ENCODE measurements around the gene IGFN1. TPM values are rescaled to one million over a fixed set of nuclear protein-coding genes. Genes with fewer than 3 reads are reported as not detected.

IGFN1 gene
- total RNA-seq, 1 donor = under 0.01 TPM

GRCh38 chr1:201142849-201143725, 47.5 kb upstream of the IGFN1 start:
- no peaks in the 10 kb centered on the region for H3K79me2 ChIP-seq (ENCODE audit: insufficient read depth, low read length)
- peaks cover 7% of the 10 kb centered on the region for H3K4me1 ChIP-seq (ENCODE audit: insufficient read depth, low read length)
- peaks cover 47% of the 10 kb centered on the region for H3K36me3 ChIP-seq (ENCODE audit: insufficient read depth, low read length)
- H3K27me3 ChIP-seq (ENCODE audit: insufficient read depth, low read length) = no peaks in the 10 kb centered on the region
- H2AFZ ChIP-seq (ENCODE audit: low read length) = no peak overlapping the region
- DNase-seq (ENCODE audit: insufficient read length, low spot score, missing footprints) = no peak
- no peak overlapping the region for H3K27ac ChIP-seq (ENCODE audit: low read depth, low read length)
- H3K4me2 ChIP-seq (ENCODE audit: insufficient read depth, low read length) = no peak overlapping the region
- no peak overlapping the region for H3K4me3 ChIP-seq (ENCODE audit: insufficient read depth, low read length)
- H3K9me3 ChIP-seq (ENCODE audit: low read depth, low read length) = no peaks in the 10 kb centered on the region
- peaks cover 37% of the 10 kb centered on the region for H4K20me1 ChIP-seq (ENCODE audit: insufficient read depth, low read length)
- TF ChIP-seq CTCF (IDR thresholded peaks at IDR 0.05; ENCODE audit: extremely low read depth, low read depth, low read length) = no peak

DNA sequence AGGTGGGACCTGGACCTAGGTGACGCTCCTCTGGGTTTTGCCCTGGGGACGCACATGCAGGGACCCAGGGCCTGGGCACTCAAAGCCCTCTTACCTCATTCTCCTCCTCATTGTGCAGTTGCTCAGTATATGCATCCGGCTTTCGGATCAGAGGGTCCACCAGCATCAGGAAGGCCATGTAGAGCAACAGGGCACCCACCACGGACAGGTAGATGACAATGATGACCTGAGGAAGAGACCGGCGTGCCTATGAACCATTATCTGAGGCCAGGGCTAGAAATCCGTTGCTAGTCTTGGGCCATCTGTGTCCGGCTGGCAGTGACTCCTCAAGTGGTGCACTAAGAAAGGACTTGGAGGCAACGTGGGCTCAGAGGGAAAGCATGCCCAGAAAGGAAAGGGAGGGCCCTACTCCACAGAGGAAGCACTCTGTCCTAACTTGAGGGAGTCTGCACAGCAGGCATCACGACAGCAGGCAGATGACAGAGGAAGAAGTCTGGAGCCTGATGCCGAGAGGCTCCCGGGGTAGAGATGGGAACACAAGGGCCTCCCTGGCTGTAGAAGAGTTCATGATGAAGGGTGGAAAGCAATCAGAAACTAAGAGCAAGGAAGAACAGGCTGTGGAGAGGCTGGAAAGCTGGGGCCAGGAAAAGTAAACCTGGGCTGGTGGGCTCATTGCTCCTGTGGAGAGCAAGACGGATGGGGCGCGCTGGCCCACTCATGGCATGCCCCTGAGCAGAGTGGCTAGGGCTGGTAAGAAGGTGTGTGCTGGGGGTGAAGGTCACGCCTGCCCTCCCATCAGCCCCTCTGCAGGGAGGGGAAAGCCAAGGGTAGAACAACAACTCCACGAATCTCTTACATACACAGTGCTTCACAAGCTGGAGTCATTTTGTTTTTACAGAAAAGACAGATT, 46.6 kb upstream of the IGFN1 start:
- no peak for TF ChIP-seq CTCF (IDR thresholded peaks at IDR 0.05; ENCODE audit: extremely low read depth, low read depth, low read length)
- no peaks in the 10 kb centered on the region for H3K9me3 ChIP-seq (ENCODE audit: low read depth, low read length)
- no peak overlapping the region for H3K4me2 ChIP-seq (ENCODE audit: insufficient read depth, low read length)
- H3K4me1 ChIP-seq (ENCODE audit: insufficient read depth, low read length) = no peaks in the 10 kb centered on the region
- no peaks in the 10 kb centered on the region for H3K79me2 ChIP-seq (ENCODE audit: insufficient read depth, low read length)
- H3K4me3 ChIP-seq (ENCODE audit: insufficient read depth, low read length) = no peak overlapping the region
- no peak overlapping the region for H2AFZ ChIP-seq (ENCODE audit: low read length)
- peaks cover 51% of the 10 kb centered on the region for H3K36me3 ChIP-seq (ENCODE audit: insufficient read depth, low read length)
- no peak overlapping the region for H3K27ac ChIP-seq (ENCODE audit: low read depth, low read length)
- H3K27me3 ChIP-seq (ENCODE audit: insufficient read depth, low read length) = no peaks in the 10 kb centered on the region
- no peak for DNase-seq (ENCODE audit: insufficient read length, low spot score, missing footprints)
- H4K20me1 ChIP-seq (ENCODE audit: insufficient read depth, low read length) = peaks cover 34% of the 10 kb centered on the region

DNA sequence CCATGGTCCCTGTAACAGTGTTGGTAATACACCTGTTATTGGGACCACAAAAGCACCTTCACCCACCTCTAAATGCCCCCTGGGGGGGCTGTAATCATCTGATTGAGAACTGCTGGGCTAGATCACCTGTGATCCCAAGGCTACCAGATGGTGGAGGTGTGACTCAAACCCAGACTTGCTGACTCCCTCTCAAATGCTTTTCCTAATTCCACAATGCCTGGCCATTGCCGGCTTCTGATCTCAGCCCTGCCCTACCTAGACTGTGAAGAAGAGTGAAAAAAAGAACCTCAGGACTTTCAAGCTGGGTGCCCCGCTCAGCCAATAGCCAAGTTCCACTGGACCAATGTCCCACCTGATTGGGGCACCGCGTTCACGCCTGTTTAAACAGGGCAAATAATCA, 45.9 kb upstream of the IGFN1 start:
- TF ChIP-seq CTCF (IDR thresholded peaks at IDR 0.05; ENCODE audit: extremely low read depth, low read depth, low read length) = no peak
- H3K4me2 ChIP-seq (ENCODE audit: insufficient read depth, low read length) = no peak overlapping the region
- H3K27me3 ChIP-seq (ENCODE audit: insufficient read depth, low read length) = no peaks in the 10 kb centered on the region
- peaks cover 32% of the 10 kb centered on the region for H4K20me1 ChIP-seq (ENCODE audit: insufficient read depth, low read length)
- H2AFZ ChIP-seq (ENCODE audit: low read length) = no peak overlapping the region
- no peak for DNase-seq (ENCODE audit: insufficient read length, low spot score, missing footprints)
- peaks cover 55% of the 10 kb centered on the region for H3K36me3 ChIP-seq (ENCODE audit: insufficient read depth, low read length)
- H3K4me1 ChIP-seq (ENCODE audit: insufficient read depth, low read length) = no peaks in the 10 kb centered on the region
- no peak overlapping the region for H3K4me3 ChIP-seq (ENCODE audit: insufficient read depth, low read length)
- H3K9me3 ChIP-seq (ENCODE audit: low read depth, low read length) = no peaks in the 10 kb centered on the region
- no peaks in the 10 kb centered on the region for H3K79me2 ChIP-seq (ENCODE audit: insufficient read depth, low read length)
- H3K27ac ChIP-seq (ENCODE audit: low read depth, low read length) = no peak overlapping the region

DNA sequence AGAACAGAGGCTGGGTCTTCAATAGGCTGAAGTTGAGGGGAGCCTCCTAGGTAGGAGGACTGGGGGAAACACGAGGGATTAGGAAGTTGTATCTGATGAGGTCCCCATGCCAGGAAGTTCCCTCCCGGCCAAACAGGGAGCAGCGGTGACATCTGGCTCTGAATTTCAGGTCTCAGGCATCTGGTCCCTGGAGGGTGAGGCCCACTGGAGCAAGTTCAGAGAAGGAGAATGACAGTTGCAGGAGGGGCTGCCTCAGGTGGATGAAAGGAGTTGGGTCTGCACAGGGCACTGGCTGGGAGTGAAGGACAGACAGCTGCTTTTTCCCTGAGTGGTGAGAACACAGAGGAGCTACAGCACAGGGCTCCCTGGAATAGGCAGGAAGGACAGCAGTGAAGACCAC, 45.5 kb upstream of the IGFN1 start:
- no peak for TF ChIP-seq CTCF (IDR thresholded peaks at IDR 0.05; ENCODE audit: extremely low read depth, low read depth, low read length)
- no peaks in the 10 kb centered on the region for H3K9me3 ChIP-seq (ENCODE audit: low read depth, low read length)
- no peaks in the 10 kb centered on the region for H3K79me2 ChIP-seq (ENCODE audit: insufficient read depth, low read length)
- no peak overlapping the region for H2AFZ ChIP-seq (ENCODE audit: low read length)
- DNase-seq (ENCODE audit: insufficient read length, low spot score, missing footprints) = no peak
- H3K36me3 ChIP-seq (ENCODE audit: insufficient read depth, low read length) = peaks cover 59% of the 10 kb centered on the region
- H3K4me2 ChIP-seq (ENCODE audit: insufficient read depth, low read length) = no peak overlapping the region
- H3K27me3 ChIP-seq (ENCODE audit: insufficient read depth, low read length) = no peaks in the 10 kb centered on the region
- no peaks in the 10 kb centered on the region for H3K4me1 ChIP-seq (ENCODE audit: insufficient read depth, low read length)
- no peak overlapping the region for H3K4me3 ChIP-seq (ENCODE audit: insufficient read depth, low read length)
- peaks cover 33% of the 10 kb centered on the region for H4K20me1 ChIP-seq (ENCODE audit: insufficient read depth, low read length)
- no peak overlapping the region for H3K27ac ChIP-seq (ENCODE audit: low read depth, low read length)

Data from osteoblast (primary cell).